Measurements from ENCODE around the gene OPN3.

DNA sequence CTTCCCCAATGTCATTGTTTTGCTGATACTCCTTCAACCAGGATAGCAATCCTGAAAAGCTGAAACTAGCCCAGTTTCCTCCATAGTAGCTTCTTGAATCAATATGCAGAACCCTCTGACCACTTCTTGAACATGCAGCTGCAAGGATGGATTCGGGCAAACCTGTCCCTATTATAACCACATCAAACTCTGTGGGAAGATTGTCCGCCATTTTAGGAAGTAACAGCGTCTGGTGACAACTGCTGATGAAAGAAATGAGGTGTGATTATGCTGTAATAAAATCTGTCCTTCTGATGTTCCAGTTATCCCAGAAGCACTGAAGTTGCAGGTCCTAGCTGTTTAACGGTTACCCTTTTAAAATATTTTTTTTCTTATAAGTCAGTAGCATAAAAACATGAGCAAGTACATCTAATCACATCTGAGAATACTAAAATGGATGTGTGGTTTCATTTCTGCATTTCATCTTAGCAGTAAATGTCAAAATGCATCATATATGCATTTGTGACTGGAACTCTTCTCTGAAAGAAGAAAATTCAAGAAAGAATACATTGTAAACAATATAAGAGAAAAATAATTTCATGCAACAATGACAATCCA is 4.5 kb downstream of the OPN3 start:
- TF ChIP-seq, protein P1, sequence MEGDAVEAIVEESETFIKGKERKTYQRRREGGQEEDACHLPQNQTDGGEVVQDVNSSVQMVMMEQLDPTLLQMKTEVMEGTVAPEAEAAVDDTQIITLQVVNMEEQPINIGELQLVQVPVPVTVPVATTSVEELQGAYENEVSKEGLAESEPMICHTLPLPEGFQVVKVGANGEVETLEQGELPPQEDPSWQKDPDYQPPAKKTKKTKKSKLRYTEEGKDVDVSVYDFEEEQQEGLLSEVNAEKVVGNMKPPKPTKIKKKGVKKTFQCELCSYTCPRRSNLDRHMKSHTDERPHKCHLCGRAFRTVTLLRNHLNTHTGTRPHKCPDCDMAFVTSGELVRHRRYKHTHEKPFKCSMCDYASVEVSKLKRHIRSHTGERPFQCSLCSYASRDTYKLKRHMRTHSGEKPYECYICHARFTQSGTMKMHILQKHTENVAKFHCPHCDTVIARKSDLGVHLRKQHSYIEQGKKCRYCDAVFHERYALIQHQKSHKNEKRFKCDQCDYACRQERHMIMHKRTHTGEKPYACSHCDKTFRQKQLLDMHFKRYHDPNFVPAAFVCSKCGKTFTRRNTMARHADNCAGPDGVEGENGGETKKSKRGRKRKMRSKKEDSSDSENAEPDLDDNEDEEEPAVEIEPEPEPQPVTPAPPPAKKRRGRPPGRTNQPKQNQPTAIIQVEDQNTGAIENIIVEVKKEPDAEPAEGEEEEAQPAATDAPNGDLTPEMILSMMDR (IDR thresholded peaks at IDR 0.05; ENCODE audit: borderline replicate concordance, extremely low read depth, low read length, poor library complexity, severe bottlenecking), result no peak
- TF ChIP-seq EZH2 (IDR thresholded peaks at IDR 0.05; ENCODE audit: borderline replicate concordance, low read depth, low read length, severe bottlenecking), result no peak
